Calu3 (cell line): ENCODE measurements around the gene CFAP52. TPM values are rescaled to one million over a fixed set of nuclear protein-coding genes. Genes with fewer than 3 reads are reported as not detected.
"Not testable (repeated sequence)": the region's sequence is repeated elsewhere in the genome, so short reads cannot be mapped to it uniquely, and the experiment has no call there.

Experiments used
- BruUV-seq: library from RNA; stranded (reverse); fragments of 400-500 nt; replicated peaks from 2 replicates; lab custom pipeline; 2021; lab: Mats Ljungman, UMichigan
- CTCF ChIA-PET: fragments of 300-600 bp; sonication (Branson Sonifier 250); formaldehyde crosslinking; loops from one replicate; lab custom pipeline; 2022; ENCODE audit warnings: antibody characterized with exemption; lab: Charles Lee
- DNase-seq: peaks from one replicate; pipeline ENCODE4 v3.0.0; 2022
- H3K27ac Mint-ChIP-seq: one replicate; pipeline ENCODE4 v1.8.0; 2022; ENCODE audit warnings: mixed read lengths; ENCODE audit not compliant: unreplicated experiment
- H3K27me3 Mint-ChIP-seq: one replicate; pipeline ENCODE4 v1.8.0; 2022; ENCODE audit warnings: mixed read lengths; ENCODE audit not compliant: unreplicated experiment
- H3K36me3 Mint-ChIP-seq: one replicate; pipeline ENCODE4 v1.8.0; 2022; ENCODE audit warnings: mild to moderate bottlenecking, moderate library complexity, mixed read lengths; ENCODE audit not compliant: insufficient read depth, unreplicated experiment
- H3K4me1 Mint-ChIP-seq: one replicate; pipeline ENCODE4 v1.8.0; 2022; ENCODE audit warnings: mild to moderate bottlenecking, low read depth, mixed read lengths; ENCODE audit not compliant: unreplicated experiment
- H3K4me3 Mint-ChIP-seq: one replicate; pipeline ENCODE4 v1.8.0; 2022; ENCODE audit warnings: mild to moderate bottlenecking, low read depth, moderate library complexity, mixed read lengths; ENCODE audit not compliant: unreplicated experiment
- H3K9me3 Mint-ChIP-seq: one replicate; pipeline ENCODE4 v1.8.0; 2022; ENCODE audit warnings: low read depth, mixed read lengths; ENCODE audit not compliant: unreplicated experiment
- intact Hi-C: fragments of 100-400 bp; cut with micrococcal nuclease; formaldehyde crosslinking; loops from one replicate; pipeline ENCODE4 v1.10.0; 2022; ENCODE audit not compliant: unreplicated experiment
- total RNA-seq: library from RNA; stranded (reverse); gene quantifications from 2 replicates; pipeline ENCODE4 v1.2.3, GENCODE V29; 2022
- TF ChIP-seq, protein P1 (sequence below): fragments of 200-600 bp; IDR thresholded peaks from one replicate; pipeline ENCODE4 v1.8.0; 2022; ENCODE audit warnings: antibody characterized with exemption; ENCODE audit not compliant: unreplicated experiment

CFAP52 gene
- total RNA-seq, 1 experiment from 2014 or later, result not detected

DNA sequence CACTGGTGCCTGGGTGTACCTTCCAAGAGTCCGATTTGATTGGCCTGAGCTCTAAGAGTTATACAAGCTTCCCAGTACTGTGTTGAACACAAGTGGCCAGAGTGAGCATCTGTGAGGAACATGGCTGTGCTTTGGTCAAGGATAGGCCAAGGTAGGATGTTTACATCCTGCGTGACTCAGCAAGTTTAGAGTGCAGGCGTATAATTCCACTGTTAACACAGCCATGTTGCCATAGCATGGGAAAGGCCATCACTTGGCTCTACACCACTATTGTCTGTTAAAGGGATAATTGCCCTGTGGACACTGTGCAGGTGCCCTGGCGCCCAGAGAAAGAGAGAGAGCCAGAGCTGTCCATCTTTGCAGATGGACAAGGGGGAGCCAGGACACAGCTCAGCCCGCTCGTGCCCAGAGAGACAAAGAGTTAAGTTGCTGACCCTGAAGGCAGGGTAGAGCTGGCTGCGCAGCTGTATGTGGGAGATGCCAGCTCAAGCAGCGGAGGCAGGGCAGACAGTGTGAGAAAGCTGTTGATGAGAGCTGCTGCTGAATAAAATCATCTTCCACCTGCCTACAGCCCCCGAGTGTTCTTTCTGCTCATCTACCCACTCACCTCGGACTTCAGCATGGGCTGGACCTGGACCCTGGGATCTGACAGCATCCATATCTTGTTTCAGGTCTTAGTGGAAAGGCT, 11.7 kb downstream of the CFAP52 start:
- no peak overlapping the region for H3K4me3 Mint-ChIP-seq
- BruUV-seq, result no TSS peak
- intact Hi-C loops, result no loop called here
- no peak overlapping the region for H3K27ac Mint-ChIP-seq
- CTCF ChIA-PET, result no interaction called here
- H3K4me1 Mint-ChIP-seq, result no peaks in the 10 kb centered on the region
- TF ChIP-seq, protein P1, sequence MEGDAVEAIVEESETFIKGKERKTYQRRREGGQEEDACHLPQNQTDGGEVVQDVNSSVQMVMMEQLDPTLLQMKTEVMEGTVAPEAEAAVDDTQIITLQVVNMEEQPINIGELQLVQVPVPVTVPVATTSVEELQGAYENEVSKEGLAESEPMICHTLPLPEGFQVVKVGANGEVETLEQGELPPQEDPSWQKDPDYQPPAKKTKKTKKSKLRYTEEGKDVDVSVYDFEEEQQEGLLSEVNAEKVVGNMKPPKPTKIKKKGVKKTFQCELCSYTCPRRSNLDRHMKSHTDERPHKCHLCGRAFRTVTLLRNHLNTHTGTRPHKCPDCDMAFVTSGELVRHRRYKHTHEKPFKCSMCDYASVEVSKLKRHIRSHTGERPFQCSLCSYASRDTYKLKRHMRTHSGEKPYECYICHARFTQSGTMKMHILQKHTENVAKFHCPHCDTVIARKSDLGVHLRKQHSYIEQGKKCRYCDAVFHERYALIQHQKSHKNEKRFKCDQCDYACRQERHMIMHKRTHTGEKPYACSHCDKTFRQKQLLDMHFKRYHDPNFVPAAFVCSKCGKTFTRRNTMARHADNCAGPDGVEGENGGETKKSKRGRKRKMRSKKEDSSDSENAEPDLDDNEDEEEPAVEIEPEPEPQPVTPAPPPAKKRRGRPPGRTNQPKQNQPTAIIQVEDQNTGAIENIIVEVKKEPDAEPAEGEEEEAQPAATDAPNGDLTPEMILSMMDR, result no peak
- no peaks in the 10 kb centered on the region for H3K27me3 Mint-ChIP-seq
- DNase-seq, result no peak
- peaks cover 2% of the 10 kb centered on the region for H3K9me3 Mint-ChIP-seq
- H3K36me3 Mint-ChIP-seq, result no peaks in the 10 kb centered on the region

DNA sequence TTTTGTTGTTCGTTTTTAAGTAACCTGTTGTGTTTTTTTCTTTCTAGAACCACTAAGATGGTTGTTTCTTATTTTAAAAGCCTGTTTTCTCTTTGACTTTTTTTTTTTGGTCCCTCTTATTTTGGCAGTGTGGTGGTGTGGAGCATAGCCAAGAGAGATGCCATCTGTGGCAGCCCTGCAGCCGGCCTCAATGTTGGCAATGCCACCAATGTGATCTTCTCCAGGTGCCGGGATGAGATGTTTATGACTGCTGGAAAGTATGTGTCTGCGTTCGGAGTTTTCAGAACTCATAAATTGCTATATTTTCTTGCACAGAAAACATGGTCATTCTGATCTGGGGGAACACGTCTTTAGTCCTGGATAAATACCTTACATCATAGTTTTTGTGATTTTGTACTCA, 17.6 kb downstream of the CFAP52 start:
- no peaks in the 10 kb centered on the region for H3K36me3 Mint-ChIP-seq
- CTCF ChIA-PET, result no interaction called here
- H3K4me3 Mint-ChIP-seq, result no peak overlapping the region
- peaks cover 13% of the 10 kb centered on the region for H3K27me3 Mint-ChIP-seq
- intact Hi-C loops, result no loop called here
- no peaks in the 10 kb centered on the region for H3K4me1 Mint-ChIP-seq
- no peak for DNase-seq
- no peak overlapping the region for H3K27ac Mint-ChIP-seq
- BruUV-seq, result no TSS peak
- peaks cover 2% of the 10 kb centered on the region for H3K9me3 Mint-ChIP-seq
- TF ChIP-seq, protein P1, result no peak

DNA sequence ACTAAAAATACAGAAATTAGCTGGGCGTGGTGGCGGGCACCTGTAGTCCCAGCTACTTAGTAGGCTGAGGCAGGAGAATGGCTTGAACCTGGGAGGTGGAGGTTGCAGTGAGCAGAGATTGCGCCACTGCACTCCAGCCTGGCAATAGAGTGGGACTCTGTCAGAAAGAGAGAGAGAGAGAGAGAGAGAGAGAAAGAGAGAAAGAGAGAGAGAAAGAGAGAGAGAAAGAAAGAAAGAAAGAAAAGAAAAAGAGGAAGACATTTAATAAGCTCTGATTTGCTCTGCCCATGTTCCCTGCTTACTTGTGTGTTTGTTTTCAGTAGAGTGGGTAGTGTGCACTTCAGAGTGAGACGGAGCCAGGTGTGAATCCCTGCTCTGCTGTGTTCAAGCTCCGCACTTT, 21.2 kb downstream of the CFAP52 start:
- H3K27me3 Mint-ChIP-seq, result peaks cover 13% of the 10 kb centered on the region
- DNase-seq, H3K4me1 Mint-ChIP-seq, H3K36me3 Mint-ChIP-seq, H3K9me3 Mint-ChIP-seq, H3K4me3 Mint-ChIP-seq, H3K27ac Mint-ChIP-seq, BruUV-seq, intact Hi-C loops: not testable (repeated sequence)
- CTCF ChIA-PET, result interaction anchor here (0.6 kb wide), 1 partner anchor 344 kb away, joined by 5 read pairs; no protein-coding TSS in a partner anchor

DNA sequence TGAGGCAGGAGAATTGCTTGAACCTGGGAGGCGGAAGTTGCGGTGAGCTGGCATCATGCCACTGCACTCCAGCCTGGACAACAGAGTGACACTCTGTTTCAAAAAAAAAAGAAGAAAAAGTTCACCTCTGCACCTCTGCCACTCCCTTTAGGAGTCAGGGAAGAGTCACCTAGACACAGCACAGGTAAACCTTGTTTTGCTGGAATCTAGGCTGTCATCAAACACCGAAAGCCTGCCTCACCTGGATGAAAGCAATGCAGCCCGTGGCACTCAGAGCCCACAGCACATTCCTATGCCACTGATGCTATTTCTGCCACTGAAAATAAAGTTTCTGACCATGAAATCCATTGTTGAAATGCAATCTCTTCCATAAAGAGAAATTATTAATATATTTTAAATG, 22.2 kb downstream of the CFAP52 start:
- Mint-ChIP-seq H3K27ac (no peak overlapping the region), H3K4me1 (no peaks in the 10 kb centered on the region), H3K27me3 (peaks cover 13% of the 10 kb centered on the region), H3K9me3 (peaks cover 2% of the 10 kb centered on the region), H3K36me3 (no peaks in the 10 kb centered on the region), H3K4me3 (no peak overlapping the region)
- TF ChIP-seq, protein P1, result no peak
- no peak for DNase-seq
- no TSS peak for BruUV-seq
- intact Hi-C loops, result no loop called here
- CTCF ChIA-PET, result no interaction called here

DNA sequence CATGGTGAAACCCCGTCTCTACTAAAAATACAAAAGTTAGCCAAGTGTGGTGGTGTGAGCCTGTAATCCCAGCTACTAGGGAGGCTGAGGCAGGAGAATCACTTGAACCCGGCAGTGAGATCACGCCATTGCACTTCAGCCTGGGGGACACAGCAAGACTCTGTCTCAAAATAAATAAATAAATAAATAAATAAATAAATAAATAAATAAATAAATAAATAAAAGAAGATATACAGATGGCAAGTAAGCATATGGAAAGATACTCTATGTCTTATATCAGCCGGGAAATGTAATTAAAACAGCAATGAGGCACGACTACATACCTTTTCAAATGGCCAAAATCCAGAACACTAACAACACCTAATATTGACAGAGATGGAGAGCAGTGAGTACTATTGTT, 28.1 kb downstream of the CFAP52 start:
- H3K27me3 Mint-ChIP-seq, H3K4me1 Mint-ChIP-seq, BruUV-seq, H3K27ac Mint-ChIP-seq, DNase-seq, intact Hi-C loops, H3K9me3 Mint-ChIP-seq, H3K4me3 Mint-ChIP-seq, H3K36me3 Mint-ChIP-seq: not testable (repeated sequence)
- CTCF ChIA-PET, result interaction anchor here (0.7 kb wide), 1 partner anchor 22 kb away, joined by 3 read pairs; no protein-coding TSS in a partner anchor
